Activated CD8-positive, alpha-beta memory T cell treated with anti-CD3 and anti-CD28 coated beads, Interleukin-2, amount 10 ng/mL, durations not matched to agents 7 days and 5 days (primary cell): ENCODE measurements around the gene PLD6. TPM values are rescaled to one million over a fixed set of nuclear protein-coding genes. Genes with fewer than 3 reads are reported as not detected.
A peak's percentile ranks its signal among the peaks of the same experiment; 100 is the strongest.
"Not testable (repeated sequence)": the region's sequence is repeated elsewhere in the genome, so short reads cannot be mapped to it uniquely, and the experiment has no call there.

Experiments
- ATAC-seq: fragments of 150-1000 bp; cut with Tn5 transposase; one replicate; pipeline ENCODE4 v1.10.0; 2021; ENCODE audit warnings: moderate library complexity
- CTCF ChIA-PET: fragments of 350-600 bp; sonication (Branson Sonifier 250); formaldehyde crosslinking; loops from one replicate; lab custom pipeline; 2021; ENCODE audit warnings: antibody characterized with exemption; lab: Charles Lee
- DNase-seq: peaks from one replicate; pipeline ENCODE4 v3.0.0-alpha.2; 2020
- H3K27ac Mint-ChIP-seq: one replicate; pipeline ENCODE4 v1.8.0; 2021; ENCODE audit warnings: mild to moderate bottlenecking, mixed read lengths
- H3K27me3 Mint-ChIP-seq: one replicate; pipeline ENCODE4 v1.8.0; 2021; ENCODE audit warnings: mixed read lengths
- H3K36me3 Mint-ChIP-seq: one replicate; pipeline ENCODE4 v1.8.0; 2021; ENCODE audit warnings: mild to moderate bottlenecking, mixed read lengths
- H3K4me1 Mint-ChIP-seq: one replicate; pipeline ENCODE4 v1.8.0; 2021; ENCODE audit warnings: mixed read lengths
- H3K4me3 Mint-ChIP-seq: one replicate; pipeline ENCODE4 v1.8.0; 2021; ENCODE audit warnings: mild to moderate bottlenecking, moderate library complexity, mixed read lengths
- H3K9me3 Mint-ChIP-seq: one replicate; pipeline ENCODE4 v1.8.0; 2022; ENCODE audit warnings: low read depth, mixed read lengths
- total RNA-seq, 2 experiments: library from RNA; stranded (reverse); gene quantifications; one replicate each; pipeline ENCODE4 v1.2.3, GENCODE V29; 2021

PLD6 gene, protein sequence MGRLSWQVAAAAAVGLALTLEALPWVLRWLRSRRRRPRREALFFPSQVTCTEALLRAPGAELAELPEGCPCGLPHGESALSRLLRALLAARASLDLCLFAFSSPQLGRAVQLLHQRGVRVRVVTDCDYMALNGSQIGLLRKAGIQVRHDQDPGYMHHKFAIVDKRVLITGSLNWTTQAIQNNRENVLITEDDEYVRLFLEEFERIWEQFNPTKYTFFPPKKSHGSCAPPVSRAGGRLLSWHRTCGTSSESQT
- 10 to 100 TPM in 1 of 2 experiments, 1 to 10 TPM in 1; 5.2 to 12.5 TPM for total RNA-seq

DNA sequence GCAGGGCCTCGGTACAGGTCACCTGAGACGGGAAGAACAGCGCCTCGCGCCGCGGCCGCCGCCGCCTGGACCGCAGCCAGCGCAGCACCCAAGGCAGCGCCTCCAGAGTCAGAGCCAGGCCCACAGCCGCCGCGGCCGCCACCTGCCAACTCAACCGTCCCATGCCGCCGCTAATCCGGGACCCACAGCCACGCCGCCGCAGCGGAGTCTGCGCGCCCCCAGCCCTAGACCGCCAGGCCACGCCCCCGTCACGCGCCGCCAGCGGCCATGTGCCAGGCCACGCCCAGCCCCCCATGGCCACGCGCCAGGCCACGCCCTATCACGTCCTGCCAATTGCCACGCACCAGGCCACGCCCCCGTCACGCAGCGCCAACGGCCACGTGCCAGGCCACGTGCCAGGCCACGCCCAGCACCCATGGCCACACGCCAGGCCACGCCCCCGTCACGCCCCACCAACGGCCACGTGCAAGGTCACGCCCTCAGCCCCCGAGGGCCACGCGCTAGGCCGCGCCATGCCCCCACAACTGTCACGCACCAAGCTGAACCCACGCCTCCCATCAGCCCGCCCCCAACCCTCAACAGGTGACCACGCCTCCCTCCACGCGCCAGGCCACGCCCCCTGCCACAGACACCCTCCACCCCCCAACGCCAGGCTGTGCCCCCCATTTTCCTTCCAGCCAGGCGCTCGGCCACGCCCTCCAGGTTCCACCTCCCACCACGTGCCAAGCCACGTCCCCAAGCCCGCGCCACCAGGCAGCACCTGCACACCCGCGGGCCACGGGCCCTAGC is at the start of gene PLD6:
PLD6 (minus strand) TSS at position 210 of the 789 bp plus-strand sequence; CDS start at position 163, 47 bp downstream.
- Mint-ChIP-seq H3K9me3 (no peaks in the 10 kb centered on the region), H3K4me3 (peak within 1 kb of the TSS; percentile 80), H3K27ac (peak within 1 kb of the TSS; percentile 88), H3K36me3 (peaks cover 8% of the 10 kb centered on the region), H3K4me1 (peaks cover 38% of the 10 kb centered on the region), H3K27me3 (no peaks in the 10 kb centered on the region)
- ATAC-seq (peak; percentile 70), DNase-seq (peak; percentile 94)
- CTCF ChIA-PET: interaction anchor here (2.0 kb wide), 1 partner anchor 51 kb away, joined by 4 read pairs; no protein-coding TSS in a partner anchor

DNA sequence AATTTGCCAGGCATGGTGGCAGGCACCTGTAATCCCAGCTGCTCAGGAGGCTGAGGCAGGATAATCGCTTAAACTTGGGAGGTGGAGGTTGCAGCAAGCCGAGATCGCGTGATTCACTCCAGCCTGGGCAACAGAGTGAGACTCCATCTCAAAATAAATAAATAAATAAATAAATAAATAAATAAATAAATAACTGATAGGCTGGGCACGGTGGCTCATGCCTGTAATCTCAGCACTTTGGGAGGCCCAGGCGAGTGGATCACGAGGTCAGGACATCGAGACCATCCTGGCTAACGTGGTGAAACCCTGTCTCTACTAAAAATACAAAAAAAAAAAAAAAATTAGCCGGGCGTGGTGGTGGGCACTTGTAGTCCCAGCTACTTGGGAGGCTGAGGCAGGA is 49.6 kb upstream of the PLD6 start:
- H3K27me3 Mint-ChIP-seq, DNase-seq, H3K4me3 Mint-ChIP-seq, H3K9me3 Mint-ChIP-seq, ATAC-seq, H3K27ac Mint-ChIP-seq, H3K4me1 Mint-ChIP-seq: not testable (repeated sequence)
- CTCF ChIA-PET: interaction anchor here (1.4 to 2.2 kb wide), 2 partner anchors 9 to 14 kb away, joined by 4 to 9 read pairs; no protein-coding TSS in a partner anchor
- peaks cover 58% of the 10 kb centered on the region for H3K36me3 Mint-ChIP-seq

DNA sequence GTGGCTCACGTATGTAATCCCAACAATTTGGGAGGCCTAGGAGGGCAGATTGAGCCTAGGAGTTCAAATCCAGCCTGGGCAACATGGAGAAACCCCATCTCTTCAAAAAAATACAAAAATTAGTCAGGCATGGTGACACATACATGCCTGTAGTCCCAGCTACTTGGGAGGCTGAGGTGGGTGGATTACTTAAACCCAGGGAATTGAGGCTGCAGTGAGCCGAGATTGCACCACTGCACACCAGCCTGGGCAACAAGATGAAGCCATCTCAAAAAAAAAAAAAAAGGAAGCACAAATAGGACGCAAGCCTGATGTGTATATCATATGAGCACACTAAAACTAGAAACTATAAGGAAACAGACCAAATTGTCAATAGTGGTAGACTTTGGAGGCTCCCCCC is 47.9 kb upstream of the PLD6 start:
- Mint-ChIP-seq H3K9me3 (no peaks in the 10 kb centered on the region), H3K4me3 (no peak overlapping the region), H3K36me3 (peaks cover 53% of the 10 kb centered on the region), H3K27me3 (no peaks in the 10 kb centered on the region), H3K27ac (no peak overlapping the region), H3K4me1 (peaks cover 5% of the 10 kb centered on the region)
- no peak for DNase-seq
- CTCF ChIA-PET: interaction anchor here (0.8 to 1.5 kb wide), 2 partner anchors 10 to 14 kb away, joined by 3 to 4 read pairs; no protein-coding TSS in a partner anchor
- ATAC-seq: no peak

DNA sequence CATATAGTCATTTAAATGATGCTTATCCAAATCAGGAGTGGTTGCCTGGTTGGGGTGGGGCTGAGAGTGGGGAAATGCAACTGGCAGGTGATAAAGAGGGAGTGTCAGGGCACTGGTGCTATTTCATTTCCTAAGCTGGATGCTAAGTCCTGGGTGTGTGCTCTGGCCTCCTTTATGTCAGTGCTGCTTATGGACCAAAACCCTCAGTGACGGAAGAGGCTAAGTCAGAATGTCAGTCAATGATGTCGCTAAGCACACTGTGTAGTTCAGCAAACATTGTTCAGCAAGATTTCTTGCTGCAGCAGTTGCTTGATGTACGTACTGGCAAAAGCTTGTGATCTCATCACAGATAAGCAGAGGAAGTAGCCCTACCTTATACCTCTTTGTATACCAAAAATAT is 47.3 kb upstream of the PLD6 start:
- no peak overlapping the region for H3K4me3 Mint-ChIP-seq
- CTCF ChIA-PET: interaction anchor here (0.8 to 1.5 kb wide), 2 partner anchors 11 to 14 kb away, joined by 3 to 4 read pairs; no protein-coding TSS in a partner anchor
- H3K4me1 Mint-ChIP-seq: peaks cover 5% of the 10 kb centered on the region
- no peak for DNase-seq
- H3K27me3 Mint-ChIP-seq: no peaks in the 10 kb centered on the region
- H3K27ac Mint-ChIP-seq: peak overlapping the region; percentile 48
- ATAC-seq: no peak
- no peaks in the 10 kb centered on the region for H3K9me3 Mint-ChIP-seq
- peaks cover 53% of the 10 kb centered on the region for H3K36me3 Mint-ChIP-seq

DNA sequence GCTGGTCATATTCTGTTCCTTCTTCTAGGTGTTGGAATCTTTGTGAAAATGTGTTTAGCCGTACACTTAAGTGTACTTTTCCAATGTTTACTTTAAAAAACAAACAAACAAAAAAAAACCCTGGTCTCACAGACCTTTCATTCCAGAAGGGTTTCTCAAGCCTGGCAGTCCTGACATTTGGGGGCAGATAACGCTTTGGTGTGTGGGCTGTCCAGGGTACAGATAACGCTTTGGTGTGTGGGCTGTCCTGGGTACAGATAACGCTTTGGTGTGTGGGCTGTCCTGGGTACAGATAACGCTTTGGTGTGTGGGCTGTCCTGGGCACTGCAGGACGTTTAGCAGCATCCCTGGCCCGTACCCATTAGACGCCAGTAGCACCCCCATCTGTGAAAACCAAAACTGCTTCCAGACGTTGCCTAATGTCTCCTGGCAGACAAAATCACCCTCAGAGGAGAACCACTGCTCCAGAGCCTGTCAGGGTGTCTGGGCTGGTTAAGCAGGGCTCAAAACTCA is 46.1 kb upstream of the PLD6 start:
- H3K36me3 Mint-ChIP-seq: peaks cover 49% of the 10 kb centered on the region

DNA sequence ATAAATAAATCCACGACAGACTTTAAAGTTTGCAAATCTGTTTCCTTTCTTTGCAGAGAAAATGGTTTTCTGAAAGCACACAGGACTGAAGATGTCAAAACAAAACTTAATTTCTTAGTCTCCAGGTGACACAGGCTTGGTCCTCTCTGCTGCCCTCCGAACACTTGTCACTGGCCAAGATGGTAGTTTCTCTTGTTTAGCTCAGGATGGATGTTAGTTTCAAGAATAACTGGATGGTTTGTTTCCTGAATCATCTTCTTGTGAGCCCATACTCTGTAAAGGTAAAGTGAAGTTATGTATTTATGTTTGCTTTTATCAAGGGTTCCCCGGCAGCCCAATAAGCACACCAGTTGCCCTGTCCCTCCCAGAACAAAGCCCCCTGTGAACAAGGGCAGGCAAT is 40.7 kb upstream of the PLD6 start:
- Mint-ChIP-seq H3K4me1 (no peaks in the 10 kb centered on the region), H3K36me3 (peaks cover 28% of the 10 kb centered on the region), H3K9me3 (no peaks in the 10 kb centered on the region), H3K4me3 (no peak overlapping the region), H3K27me3 (no peaks in the 10 kb centered on the region), H3K27ac (no peak overlapping the region)
- CTCF ChIA-PET: interaction anchor here (1.1 kb wide), 1 partner anchor 24 kb away, joined by 3 read pairs; no protein-coding TSS in a partner anchor
- no peak for DNase-seq
- ATAC-seq: no peak

More for the DNA sequence above, 46.1 kb upstream of the PLD6 start:
- Mint-ChIP-seq H3K4me1 (peaks cover 5% of the 10 kb centered on the region), H3K27ac (no peak overlapping the region), H3K4me3 (no peak overlapping the region), H3K27me3 (no peaks in the 10 kb centered on the region), H3K9me3 (no peaks in the 10 kb centered on the region)
- DNase-seq (no peak), ATAC-seq (no peak)
- CTCF ChIA-PET: no interaction called here

DNA sequence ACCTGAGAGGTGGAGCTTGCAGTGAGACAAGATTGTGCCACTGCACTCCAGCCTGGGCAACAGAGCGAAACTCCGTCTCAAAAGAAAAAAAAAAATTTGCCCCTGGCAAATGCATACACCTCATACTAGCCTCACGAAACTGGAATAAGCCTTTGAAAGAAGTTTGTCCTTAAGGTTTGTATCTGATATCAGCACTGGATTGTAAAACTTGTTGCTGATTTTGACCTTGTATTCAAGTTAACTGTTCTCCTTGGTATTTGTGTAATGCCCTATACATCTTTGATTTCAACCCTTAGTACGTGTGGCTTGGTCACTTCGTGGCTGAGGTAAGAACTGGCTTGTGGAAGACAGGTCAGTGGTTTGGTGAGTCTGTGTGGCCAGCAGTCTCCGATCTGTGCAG is 37.0 kb upstream of the PLD6 start:
- H3K27ac Mint-ChIP-seq: no peak overlapping the region
- no peak overlapping the region for H3K4me3 Mint-ChIP-seq
- CTCF ChIA-PET: no interaction called here
- DNase-seq (no peak), ATAC-seq (no peak)
- no peaks in the 10 kb centered on the region for H3K9me3 Mint-ChIP-seq
- peaks cover 11% of the 10 kb centered on the region for H3K4me1 Mint-ChIP-seq
- peaks cover 14% of the 10 kb centered on the region for H3K36me3 Mint-ChIP-seq
- H3K27me3 Mint-ChIP-seq: no peaks in the 10 kb centered on the region

DNA sequence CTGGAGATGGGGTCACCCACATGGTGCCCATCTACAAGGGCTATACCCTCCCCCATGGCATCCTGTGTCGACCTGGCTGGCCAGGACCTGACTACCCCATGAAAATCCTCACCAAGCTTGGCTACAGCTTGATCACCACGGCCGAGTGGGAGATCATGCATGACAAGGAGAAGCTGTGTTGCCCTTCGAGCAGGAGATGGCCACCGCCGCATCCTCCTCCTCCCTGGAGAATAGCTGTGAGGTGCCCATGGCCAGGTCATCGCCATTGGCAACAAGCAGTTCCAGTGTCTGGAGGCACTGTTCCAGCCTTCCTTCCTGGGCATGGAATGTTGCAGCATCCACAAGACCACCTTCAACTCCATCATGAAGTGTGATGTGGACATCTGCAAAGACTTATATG is 36.1 kb upstream of the PLD6 start:
- Mint-ChIP-seq H3K27me3 (no peaks in the 10 kb centered on the region), H3K4me3 (no peak overlapping the region), H3K36me3 (peaks cover 10% of the 10 kb centered on the region), H3K4me1 (peaks cover 13% of the 10 kb centered on the region), H3K9me3 (no peaks in the 10 kb centered on the region), H3K27ac (no peak overlapping the region)
- DNase-seq: no peak
- CTCF ChIA-PET: no interaction called here
- ATAC-seq: no peak

DNA sequence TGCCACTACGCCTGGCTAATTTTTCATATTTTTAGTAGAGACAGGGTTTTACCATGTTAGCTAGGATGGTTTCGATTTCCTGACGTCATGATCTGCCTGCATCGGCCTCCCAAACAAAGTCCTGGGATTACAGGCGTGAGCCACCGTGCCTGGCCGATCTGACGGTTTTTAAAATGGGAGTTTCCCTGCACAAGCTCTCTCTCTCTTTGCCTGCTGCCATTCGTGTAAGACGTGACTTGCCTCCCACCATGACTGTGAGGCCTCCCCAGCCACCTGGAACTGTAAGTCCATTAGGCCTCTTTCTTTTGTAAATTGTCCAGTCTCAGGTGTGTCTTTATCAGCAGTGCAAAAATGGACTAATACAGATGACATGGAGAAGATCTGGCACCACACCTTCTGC is 35.5 kb upstream of the PLD6 start:
- Mint-ChIP-seq H3K36me3 (peaks cover 5% of the 10 kb centered on the region), H3K9me3 (no peaks in the 10 kb centered on the region), H3K4me3 (no peak overlapping the region), H3K27ac (no peak overlapping the region), H3K27me3 (no peaks in the 10 kb centered on the region), H3K4me1 (peaks cover 13% of the 10 kb centered on the region)
- no peak for DNase-seq
- ATAC-seq: no peak
- CTCF ChIA-PET: no interaction called here

DNA sequence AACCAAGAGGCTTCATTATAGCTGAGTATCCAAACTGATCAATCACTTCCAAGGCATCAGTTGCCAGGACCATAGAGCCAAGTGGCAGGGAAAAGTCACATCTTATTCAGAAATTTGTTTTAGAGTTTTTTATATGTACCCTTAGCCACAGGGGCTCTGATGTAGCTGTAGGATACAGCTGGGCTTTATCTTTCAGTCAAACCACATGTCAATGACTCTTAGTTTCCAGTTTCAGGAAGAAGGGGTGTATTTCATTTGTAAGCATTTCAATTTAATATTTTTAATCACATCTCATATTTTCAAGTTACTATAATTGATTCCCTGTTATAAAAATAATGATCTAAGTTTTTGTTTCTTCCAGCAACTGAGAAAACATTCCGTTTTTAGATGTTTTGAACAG is 33.7 kb upstream of the PLD6 start:
- Mint-ChIP-seq H3K36me3 (no peaks in the 10 kb centered on the region), H3K9me3 (no peaks in the 10 kb centered on the region), H3K4me1 (peaks cover 27% of the 10 kb centered on the region), H3K27me3 (no peaks in the 10 kb centered on the region), H3K27ac (no peak overlapping the region), H3K4me3 (no peak overlapping the region)
- CTCF ChIA-PET: interaction anchor here (0.6 to 1.6 kb wide), 3 partner anchors 14 to 98 kb away, joined by 3 to 4 read pairs (median 3); no protein-coding TSS in a partner anchor
- no peak for DNase-seq
- no peak for ATAC-seq

DNA sequence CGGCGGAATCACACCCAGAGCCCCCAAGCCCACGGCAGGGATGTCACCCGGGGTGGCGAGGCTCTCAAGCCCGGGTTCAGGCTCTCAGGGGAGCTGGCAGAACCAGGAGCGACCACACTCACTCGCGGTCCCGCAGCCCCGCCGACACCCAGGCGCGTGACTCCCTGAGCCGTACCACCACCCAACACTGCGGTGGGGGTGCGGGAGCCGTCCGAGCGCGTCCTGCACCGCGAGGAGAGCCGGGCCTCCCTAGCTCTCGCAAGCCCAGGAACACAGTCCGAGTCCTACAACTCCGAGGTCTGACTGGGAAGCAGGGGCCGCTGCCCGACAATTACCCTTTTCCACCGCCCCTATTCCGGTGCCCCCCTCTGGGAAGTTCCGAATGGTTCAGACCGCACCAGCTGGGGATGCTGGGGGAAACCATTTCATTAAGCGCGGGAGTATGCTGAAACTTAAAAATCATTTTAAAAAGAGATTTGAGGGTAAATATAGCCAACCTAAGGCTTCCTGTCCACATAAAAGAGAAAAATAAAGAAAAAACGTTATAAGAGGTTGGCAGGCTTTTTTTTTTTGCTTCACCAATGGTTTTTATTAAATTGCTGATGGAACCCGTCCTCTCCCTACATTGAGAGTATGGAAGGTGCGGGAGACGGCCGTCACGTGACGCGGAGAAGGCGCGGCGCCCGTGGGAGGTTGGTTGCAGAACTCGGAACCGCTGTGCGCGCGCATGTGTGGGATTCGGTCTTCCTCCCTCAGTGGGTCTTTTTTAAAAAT is 31.1 kb upstream of the PLD6 start, which contains the start of gene FLCN:
FLCN (minus strand) TSS at position 143 of the 774 bp plus-strand sequence. CDS start 9,031 bp downstream, outside the sequence.
- peak; percentile 91 for ATAC-seq
- DNase-seq: peak; percentile 91
- no peaks in the 10 kb centered on the region for H3K27me3 Mint-ChIP-seq
- CTCF ChIA-PET: interaction anchor here (0.7 to 1.4 kb wide), 7 partner anchors 13 to 1028 kb away, joined by 3 to 5 read pairs (median 3); no protein-coding TSS in a partner anchor
- H3K4me1 Mint-ChIP-seq: peaks cover 29% of the 10 kb centered on the region
- H3K9me3 Mint-ChIP-seq: no peaks in the 10 kb centered on the region
- peak within 1 kb of the TSS; percentile 96 for H3K27ac Mint-ChIP-seq
- no peaks in the 10 kb centered on the region for H3K36me3 Mint-ChIP-seq
- peak within 1 kb of the TSS; percentile 85 for H3K4me3 Mint-ChIP-seq

DNA sequence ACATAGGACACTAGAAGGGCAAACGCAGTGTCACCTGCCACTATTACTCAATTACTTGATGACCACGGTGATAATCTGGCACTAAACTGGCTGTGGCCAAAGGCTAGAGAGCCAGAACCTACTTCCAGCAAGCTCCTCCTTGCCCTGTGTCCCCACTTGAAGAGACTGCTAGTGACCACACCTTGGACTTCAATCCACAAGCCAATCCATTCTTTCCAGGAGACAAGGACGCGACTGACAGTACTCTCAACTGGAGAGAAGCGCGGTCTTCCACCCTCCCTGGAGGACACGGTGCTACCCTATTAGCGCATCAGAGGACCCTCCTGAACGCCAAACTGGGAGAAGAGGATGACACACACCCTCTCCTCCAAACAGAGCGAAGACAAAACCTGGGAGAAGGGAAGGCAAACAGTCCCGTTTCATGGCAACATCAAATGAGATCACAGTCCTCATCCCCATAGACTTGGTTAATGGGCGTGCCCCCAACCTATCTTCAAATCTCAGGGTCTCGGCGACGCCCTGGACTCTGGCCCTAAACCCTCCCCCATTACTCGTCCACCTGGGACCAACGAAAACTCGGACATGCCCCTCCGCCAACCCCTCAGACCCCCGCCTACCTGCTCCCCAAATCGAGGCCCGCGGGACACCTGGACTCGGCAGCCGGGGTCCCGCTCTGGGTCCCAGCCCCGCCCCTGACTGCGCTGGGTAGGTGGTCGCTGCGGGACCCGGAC is 30.3 kb upstream of the PLD6 start:
- Mint-ChIP-seq H3K27me3 (no peaks in the 10 kb centered on the region), H3K4me1 (peaks cover 29% of the 10 kb centered on the region), H3K36me3 (no peaks in the 10 kb centered on the region), H3K9me3 (no peaks in the 10 kb centered on the region), H3K27ac (peak overlapping the region; percentile 96), H3K4me3 (peak overlapping the region; percentile 85)
- CTCF ChIA-PET: interaction anchor here (0.7 to 1.4 kb wide), 7 partner anchors 8 to 1028 kb away, joined by 3 to 5 read pairs (median 4); no protein-coding TSS in a partner anchor
- ATAC-seq: peak; percentile 22
- no peak for DNase-seq
